NT2/D1 (cell line): ENCODE results near the gene KDM2A.

Source experiments
- SUZ12 ChIP-seq: IDR thresholded peaks from 2 replicates; pipeline ENCODE4 v1.6.1; 2011; ENCODE audit not compliant: insufficient read length, insufficient read depth; ENCODE audit errors: extremely low read depth
- YY1 ChIP-seq: IDR thresholded peaks from 2 replicates; pipeline ENCODE4 v1.6.1; 2011; ENCODE audit not compliant: insufficient read length, insufficient read depth
- ZNF274 ChIP-seq: IDR thresholded peaks from 2 replicates; pipeline ENCODE4 v1.6.1; 2011; ENCODE audit warnings: mild to moderate bottlenecking, low read depth, low read length

- TF ChIP-seq YY1 = no peak
- no peak for TF ChIP-seq ZNF274
- TF ChIP-seq SUZ12 = no peak
Observed at GRCh38 chr11:67165623-67166022, 46.6 kb downstream of the KDM2A start.
